Activated CD4-positive, alpha-beta T cell treated with anti-CD3 and anti-CD28 coated beads, Interleukin-2, amount 10 ng/mL, durations not matched to agents 24 days and 14 days (primary cell): Measurements from ENCODE around the gene PRND. TPM values are rescaled to one million over a fixed set of nuclear protein-coding genes. Genes with fewer than 3 reads are reported as not detected.
"Not testable (repeated sequence)": the region's sequence is repeated elsewhere in the genome, so short reads cannot be mapped to it uniquely, and the experiment has no call there.

Source experiments
- DNase-seq: peaks from one replicate; pipeline ENCODE4 v3.0.0; 2022
- H3K27ac Mint-ChIP-seq: one replicate; pipeline ENCODE4 v1.8.0; 2022; ENCODE audit warnings: mild to moderate bottlenecking, mixed read lengths
- H3K27me3 Mint-ChIP-seq: one replicate; pipeline ENCODE4 v1.8.0; 2022; ENCODE audit warnings: mixed read lengths
- H3K36me3 Mint-ChIP-seq: one replicate; pipeline ENCODE4 v1.8.0; 2022; ENCODE audit warnings: low read depth, mild to moderate bottlenecking, mixed read lengths
- H3K4me1 Mint-ChIP-seq: one replicate; pipeline ENCODE4 v1.8.0; 2021; ENCODE audit warnings: mixed read lengths
- H3K4me3 Mint-ChIP-seq: one replicate; pipeline ENCODE4 v1.8.0; 2022; ENCODE audit warnings: mild to moderate bottlenecking, moderate library complexity, mixed read lengths
- H3K9me3 Mint-ChIP-seq: one replicate; pipeline ENCODE4 v1.8.0; 2021; ENCODE audit warnings: mixed read lengths
- intact Hi-C: fragments of 100-400 bp; cut with micrococcal nuclease; formaldehyde crosslinking; loops from one replicate; pipeline ENCODE4 v1.15.1; 2023
- total RNA-seq: library from RNA; stranded (reverse); gene quantifications from 2 replicates; pipeline ENCODE4 v1.2.3, GENCODE V29; 2022

The PRND gene
- total RNA-seq, 1 donor from 2014 or later = not detected

- intact Hi-C loops = no loop called here
- Mint-ChIP-seq H3K36me3 (peaks cover 49% of the 10 kb centered on the region), H3K4me3 (no peak overlapping the region), H3K27ac (no peak overlapping the region), H3K4me1 (peaks cover 24% of the 10 kb centered on the region), H3K9me3 (peaks cover 6% of the 10 kb centered on the region), H3K27me3 (no peaks in the 10 kb centered on the region)
- no peak for DNase-seq
Observed at GRCh38 chr20:4697189-4697830, 24.4 kb upstream of the PRND start.

- intact Hi-C loops = no loop called here
- H3K27ac Mint-ChIP-seq = no peak overlapping the region
- H3K9me3 Mint-ChIP-seq = peaks cover 4% of the 10 kb centered on the region
- no peak for DNase-seq
- no peaks in the 10 kb centered on the region for H3K27me3 Mint-ChIP-seq
- H3K4me1 Mint-ChIP-seq = peaks cover 22% of the 10 kb centered on the region
- H3K4me3 Mint-ChIP-seq = no peak overlapping the region
- H3K36me3 Mint-ChIP-seq = peaks cover 46% of the 10 kb centered on the region
Observed at GRCh38 chr20:4697831-4698221, 23.9 kb upstream of the PRND start.

GRCh38 chr20:4699216-4699615, 22.5 kb upstream of the PRND start:
- H3K27ac Mint-ChIP-seq = no peak overlapping the region
- H3K4me1 Mint-ChIP-seq = peaks cover 16% of the 10 kb centered on the region
- H3K4me3 Mint-ChIP-seq = no peak overlapping the region

GRCh38 chr20:4699957-4700356, 21.8 kb upstream of the PRND start:
- peaks cover 35% of the 10 kb centered on the region for H3K36me3 Mint-ChIP-seq
- H3K4me1 Mint-ChIP-seq = peaks cover 16% of the 10 kb centered on the region
- no peak for DNase-seq
- no peaks in the 10 kb centered on the region for H3K27me3 Mint-ChIP-seq
- intact Hi-C loops = no loop called here
- H3K27ac Mint-ChIP-seq = peak overlapping the region; percentile 26
- H3K4me3 Mint-ChIP-seq = no peak overlapping the region
- H3K9me3 Mint-ChIP-seq = no peaks in the 10 kb centered on the region

More at GRCh38 chr20:4699216-4699615, 22.5 kb upstream of the PRND start:
- Mint-ChIP-seq H3K27me3 (no peaks in the 10 kb centered on the region), H3K36me3 (peaks cover 36% of the 10 kb centered on the region), H3K9me3 (no peaks in the 10 kb centered on the region)
- intact Hi-C loops = no loop called here
- DNase-seq = no peak

GRCh38 chr20:4702562-4703280, 19.0 kb upstream of the PRND start:
- Mint-ChIP-seq H3K4me1 (peaks cover 3% of the 10 kb centered on the region), H3K27me3 (no peaks in the 10 kb centered on the region), H3K9me3 (no peaks in the 10 kb centered on the region), H3K36me3 (peaks cover 20% of the 10 kb centered on the region), H3K27ac (no peak overlapping the region), H3K4me3 (no peak overlapping the region)
- DNase-seq = no peak
- intact Hi-C loops = no loop called here

GRCh38 chr20:4703281-4703676, 18.4 kb upstream of the PRND start:
- H3K27ac Mint-ChIP-seq = no peak overlapping the region
- intact Hi-C loops = no loop called here
- H3K36me3 Mint-ChIP-seq = peaks cover 20% of the 10 kb centered on the region
- H3K4me3 Mint-ChIP-seq = no peak overlapping the region
- no peaks in the 10 kb centered on the region for H3K9me3 Mint-ChIP-seq
- H3K4me1 Mint-ChIP-seq = no peaks in the 10 kb centered on the region
- H3K27me3 Mint-ChIP-seq = no peaks in the 10 kb centered on the region
- DNase-seq = no peak

GRCh38 chr20:4706941-4707340, 14.8 kb upstream of the PRND start:
- intact Hi-C loops, H3K36me3 Mint-ChIP-seq, H3K27me3 Mint-ChIP-seq, H3K27ac Mint-ChIP-seq, H3K4me3 Mint-ChIP-seq, DNase-seq, H3K9me3 Mint-ChIP-seq, H3K4me1 Mint-ChIP-seq: not testable (repeated sequence)

GRCh38 chr20:4708036-4708435, 13.7 kb upstream of the PRND start:
- H3K9me3 Mint-ChIP-seq = no peaks in the 10 kb centered on the region
- intact Hi-C loops = no loop called here
- H3K36me3 Mint-ChIP-seq = no peaks in the 10 kb centered on the region
- H3K27ac Mint-ChIP-seq = no peak overlapping the region
- peaks cover 6% of the 10 kb centered on the region for H3K4me1 Mint-ChIP-seq
- DNase-seq = no peak
- no peaks in the 10 kb centered on the region for H3K27me3 Mint-ChIP-seq
- H3K4me3 Mint-ChIP-seq = no peak overlapping the region

GRCh38 chr20:4708856-4709255, 12.9 kb upstream of the PRND start:
- Mint-ChIP-seq H3K9me3 (no peaks in the 10 kb centered on the region), H3K36me3 (no peaks in the 10 kb centered on the region), H3K4me3 (no peak overlapping the region), H3K4me1 (peaks cover 6% of the 10 kb centered on the region), H3K27me3 (peaks cover 2% of the 10 kb centered on the region), H3K27ac (no peak overlapping the region)
- no peak for DNase-seq
- intact Hi-C loops = no loop called here

- Mint-ChIP-seq H3K9me3 (no peaks in the 10 kb centered on the region), H3K27me3 (peaks cover 2% of the 10 kb centered on the region), H3K4me1 (peaks cover 6% of the 10 kb centered on the region), H3K4me3 (no peak overlapping the region), H3K36me3 (no peaks in the 10 kb centered on the region), H3K27ac (no peak overlapping the region)
- intact Hi-C loops = no loop called here
- DNase-seq = no peak
Observed at GRCh38 chr20:4709261-4710105, 12.2 kb upstream of the PRND start.

- Mint-ChIP-seq H3K9me3 (no peaks in the 10 kb centered on the region), H3K27me3 (peaks cover 2% of the 10 kb centered on the region), H3K4me3 (no peak overlapping the region), H3K4me1 (peaks cover 6% of the 10 kb centered on the region), H3K36me3 (no peaks in the 10 kb centered on the region), H3K27ac (no peak overlapping the region)
- no peak for DNase-seq
- intact Hi-C loops = no loop called here
Observed at GRCh38 chr20:4710106-4710475, 11.6 kb upstream of the PRND start.

- intact Hi-C loops = no loop called here
- Mint-ChIP-seq H3K9me3 (no peaks in the 10 kb centered on the region), H3K27me3 (peaks cover 8% of the 10 kb centered on the region), H3K27ac (no peak overlapping the region), H3K4me3 (no peak overlapping the region), H3K36me3 (no peaks in the 10 kb centered on the region), H3K4me1 (peaks cover 6% of the 10 kb centered on the region)
- no peak for DNase-seq
Observed at GRCh38 chr20:4711511-4711910, 10.2 kb upstream of the PRND start.

GRCh38 chr20:4713401-4713800, 8.3 kb upstream of the PRND start:
- Mint-ChIP-seq H3K27me3 (peaks cover 8% of the 10 kb centered on the region), H3K27ac (no peak overlapping the region), H3K4me3 (no peak overlapping the region), H3K36me3 (no peaks in the 10 kb centered on the region), H3K9me3 (no peaks in the 10 kb centered on the region), H3K4me1 (peaks cover 6% of the 10 kb centered on the region)
- no peak for DNase-seq
- intact Hi-C loops = no loop called here

- H3K36me3 Mint-ChIP-seq = no peaks in the 10 kb centered on the region
Observed at GRCh38 chr20:4714818-4715217, 6.9 kb upstream of the PRND start.

More at GRCh38 chr20:4714818-4715217, 6.9 kb upstream of the PRND start:
- Mint-ChIP-seq H3K4me3 (no peak overlapping the region), H3K4me1 (peaks cover 6% of the 10 kb centered on the region), H3K9me3 (no peaks in the 10 kb centered on the region), H3K27ac (no peak overlapping the region), H3K27me3 (peaks cover 8% of the 10 kb centered on the region)
- DNase-seq = no peak
- intact Hi-C loops = no loop called here
